Measurements from ENCODE around the gene BAIAP2.
"Not testable (repeated sequence)": the region's sequence is repeated elsewhere in the genome, so short reads cannot be mapped to it uniquely, and the experiment has no call there.

- TF ChIP-seq, protein P1, sequence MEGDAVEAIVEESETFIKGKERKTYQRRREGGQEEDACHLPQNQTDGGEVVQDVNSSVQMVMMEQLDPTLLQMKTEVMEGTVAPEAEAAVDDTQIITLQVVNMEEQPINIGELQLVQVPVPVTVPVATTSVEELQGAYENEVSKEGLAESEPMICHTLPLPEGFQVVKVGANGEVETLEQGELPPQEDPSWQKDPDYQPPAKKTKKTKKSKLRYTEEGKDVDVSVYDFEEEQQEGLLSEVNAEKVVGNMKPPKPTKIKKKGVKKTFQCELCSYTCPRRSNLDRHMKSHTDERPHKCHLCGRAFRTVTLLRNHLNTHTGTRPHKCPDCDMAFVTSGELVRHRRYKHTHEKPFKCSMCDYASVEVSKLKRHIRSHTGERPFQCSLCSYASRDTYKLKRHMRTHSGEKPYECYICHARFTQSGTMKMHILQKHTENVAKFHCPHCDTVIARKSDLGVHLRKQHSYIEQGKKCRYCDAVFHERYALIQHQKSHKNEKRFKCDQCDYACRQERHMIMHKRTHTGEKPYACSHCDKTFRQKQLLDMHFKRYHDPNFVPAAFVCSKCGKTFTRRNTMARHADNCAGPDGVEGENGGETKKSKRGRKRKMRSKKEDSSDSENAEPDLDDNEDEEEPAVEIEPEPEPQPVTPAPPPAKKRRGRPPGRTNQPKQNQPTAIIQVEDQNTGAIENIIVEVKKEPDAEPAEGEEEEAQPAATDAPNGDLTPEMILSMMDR (IDR thresholded peaks at IDR 0.05): not testable (repeated sequence)
- not testable (repeated sequence) for TF ChIP-seq POLR2A (IDR thresholded peaks at IDR 0.05)
Observed at GRCh38 chr17:81154016-81154415, 119.1 kb downstream of the BAIAP2 start.

Measured in thyroid gland (tissue), 4 donors.